Ishikawa (cell line): ENCODE results near the gene CTNNB1.

ENCODE experiments used
- CREB1 ChIP-seq: IDR thresholded peaks from 2 replicates; pipeline ENCODE4 v1.6.1; 2012; ENCODE audit warnings: low read depth
- EGR1 ChIP-seq: IDR thresholded peaks from 2 replicates; pipeline ENCODE4 v1.6.1; 2012
- EP300 ChIP-seq: IDR thresholded peaks from 2 replicates; pipeline ENCODE4 v1.6.1; 2012; ENCODE audit warnings: borderline replicate concordance
- FOXM1 ChIP-seq: IDR thresholded peaks from 2 replicates; pipeline ENCODE4 v1.6.1; 2012; ENCODE audit warnings: low read depth, borderline replicate concordance
- MAX ChIP-seq: IDR thresholded peaks from 2 replicates; pipeline ENCODE4 v1.6.1; 2012
- RAD21 ChIP-seq: IDR thresholded peaks from 2 replicates; pipeline ENCODE4 v1.6.1; 2012; ENCODE audit warnings: low read depth
- TAF1 ChIP-seq: IDR thresholded peaks from 2 replicates; pipeline ENCODE4 v1.6.1; 2012; ENCODE audit warnings: low read depth, mild to moderate bottlenecking
- TCF12 ChIP-seq: IDR thresholded peaks from 2 replicates; pipeline ENCODE4 v1.6.1; 2012; ENCODE audit warnings: low read depth
- USF1 ChIP-seq: IDR thresholded peaks from 2 replicates; pipeline ENCODE4 v1.6.1; 2012
- YY1 ChIP-seq: IDR thresholded peaks from 2 replicates; pipeline ENCODE4 v1.6.1; 2012; ENCODE audit warnings: low read depth
- ZBTB7A ChIP-seq: IDR thresholded peaks from 2 replicates; pipeline ENCODE4 v1.6.1; 2012; ENCODE audit warnings: low read depth

- TF ChIP-seq EGR1 (no peak), TAF1 (no peak), RAD21 (no peak), EP300 (no peak), YY1 (no peak), MAX (no peak), TCF12 (no peak; the same call in 1 of the 2 replicates), USF1 (no peak), ZBTB7A (no peak), FOXM1 (no peak), CREB1 (no peak)
Observed at GRCh38 chr3:41198526-41198925, 779 bp upstream of the CTNNB1 start.
